Measurements from ENCODE around the gene SLC35F5.
"Not testable (repeated sequence)": the region's sequence is repeated elsewhere in the genome, so short reads cannot be mapped to it uniquely, and the experiment has no call there.

The SLC35F5 gene

GRCh38 chr2:113755035-113755834, 1.2 kb downstream of the SLC35F5 start:
- DNase-seq (ENCODE audit: low read depth) = no peak

- no peak for DNase-seq (ENCODE audit: low read depth)
Observed at GRCh38 chr2:113754160-113754559, 2.3 kb downstream of the SLC35F5 start.

- no peak for DNase-seq (ENCODE audit: low read depth)
Observed at GRCh38 chr2:113750385-113750784, 6.1 kb downstream of the SLC35F5 start.

GRCh38 chr2:113741091-113741490, 15.4 kb downstream of the SLC35F5 start:
- no peak for DNase-seq (ENCODE audit: low read depth)

GRCh38 chr2:113739849-113740248, 16.6 kb downstream of the SLC35F5 start:
- no peak for DNase-seq (ENCODE audit: low read depth)

- no peak for DNase-seq (ENCODE audit: low read depth)
Observed at GRCh38 chr2:113734185-113734584, 22.3 kb downstream of the SLC35F5 start.

GRCh38 chr2:113724010-113724409, 32.4 kb downstream of the SLC35F5 start:
- no peak for DNase-seq (ENCODE audit: low read depth)

- DNase-seq (ENCODE audit: low read depth) = no peak
Observed at GRCh38 chr2:113723411-113723810, 33.0 kb downstream of the SLC35F5 start.

- DNase-seq (ENCODE audit: low read depth) = no peak
Observed at GRCh38 chr2:113720167-113720566, 36.3 kb downstream of the SLC35F5 start.

GRCh38 chr2:113716291-113716690, 40.2 kb downstream of the SLC35F5 start:
- DNase-seq (ENCODE audit: low read depth) = no peak

GRCh38 chr2:113712941-113713340, 43.5 kb downstream of the SLC35F5 start:
- no peak for DNase-seq (ENCODE audit: low read depth)

- no peak for DNase-seq (ENCODE audit: low read depth)
Observed at GRCh38 chr2:113711851-113712250, 44.6 kb downstream of the SLC35F5 start.

- DNase-seq (ENCODE audit: low read depth) = no peak
Observed at GRCh38 chr2:113709022-113709421, 47.4 kb downstream of the SLC35F5 start.

GRCh38 chr2:113707106-113707505, 49.3 kb downstream of the SLC35F5 start:
- no peak for DNase-seq (ENCODE audit: low read depth)

- no peak for DNase-seq (ENCODE audit: low read depth)
Observed at GRCh38 chr2:113705982-113706523, 50.4 kb downstream of the SLC35F5 start.

- DNase-seq (ENCODE audit: low read depth) = not testable (repeated sequence)
Observed at GRCh38 chr2:113704300-113704993, 52.0 kb downstream of the SLC35F5 start.

GRCh38 chr2:113703386-113704299, 52.8 kb downstream of the SLC35F5 start:
- DNase-seq (ENCODE audit: low read depth) = no peak

- DNase-seq (ENCODE audit: low read depth) = no peak
Observed at GRCh38 chr2:113700186-113700841, 56.1 kb downstream of the SLC35F5 start.

- DNase-seq (ENCODE audit: low read depth) = no peak
Observed at GRCh38 chr2:113698892-113699447, 57.5 kb downstream of the SLC35F5 start.

- not testable (repeated sequence) for DNase-seq (ENCODE audit: low read depth)
Observed at GRCh38 chr2:113698251-113698650, 58.2 kb downstream of the SLC35F5 start.

- DNase-seq (ENCODE audit: low read depth) = no peak
Observed at GRCh38 chr2:113697516-113697915, 58.9 kb downstream of the SLC35F5 start.
